ENCODE data around the gene TMEM130.

The TMEM130 gene

GRCh38 chr7:98909487-98909886 is 39.7 kb upstream of the TMEM130 start:
- Histone ChIP-seq H3K27me3 (ENCODE audit: insufficient read depth, low read length, poor library complexity, severe bottlenecking) (no peaks in the 10 kb centered on the region), H3K4me2 (ENCODE audit: low read depth, low read length, poor library complexity, severe bottlenecking) (no peak overlapping the region), H3K36me3 (ENCODE audit: insufficient read depth, low read length) (peaks cover 85% of the 10 kb centered on the region; the same call in 1 of the 2 replicates), H3K79me2 (ENCODE audit: insufficient read depth, low read length) (no peaks in the 10 kb centered on the region), H4K20me1 (ENCODE audit: insufficient read depth, low read length, poor library complexity, severe bottlenecking) (no peaks in the 10 kb centered on the region), H3K9me3 (ENCODE audit: insufficient read depth, low read depth, low read length) (no peaks in the 10 kb centered on the region), H2AFZ (ENCODE audit: low read length) (no peak overlapping the region), H3K9ac (ENCODE audit: low read depth, low read length, poor library complexity, severe bottlenecking) (no peak overlapping the region), H3K4me3 (ENCODE audit: low read length, poor library complexity, severe bottlenecking) (no peak overlapping the region), H3K4me1 (ENCODE audit: insufficient read depth, low read length, poor library complexity, severe bottlenecking) (no peaks in the 10 kb centered on the region), H3K9me2 (replicated peaks; ENCODE audit: low read depth, low read length) (no peaks in the 10 kb centered on the region), H3F3A (ENCODE audit: low read depth) (no peaks in the 10 kb centered on the region)
- TF ChIP-seq EZH2phosphoT487 (IDR thresholded peaks at IDR 0.05; ENCODE audit: borderline replicate concordance) (no peak), CTCF (conservative IDR thresholded peaks at IDR 0.05; ENCODE audit: low read length) (no peak)

- H3K27me3 ChIP-seq (ENCODE audit: insufficient read depth, low read length, poor library complexity, severe bottlenecking), result no peaks in the 10 kb centered on the region
- no peak overlapping the region for H3K4me3 ChIP-seq (ENCODE audit: low read length, poor library complexity, severe bottlenecking)
- no peaks in the 10 kb centered on the region for H3K9me2 ChIP-seq (replicated peaks; ENCODE audit: low read depth, low read length)
- H3K4me1 ChIP-seq (ENCODE audit: insufficient read depth, low read length, poor library complexity, severe bottlenecking), result no peaks in the 10 kb centered on the region
- no peaks in the 10 kb centered on the region for H3K79me2 ChIP-seq (ENCODE audit: insufficient read depth, low read length)
- H2AFZ ChIP-seq (ENCODE audit: low read length), result no peak overlapping the region
- no peaks in the 10 kb centered on the region for H3F3A ChIP-seq (ENCODE audit: low read depth)
- peaks cover 87% of the 10 kb centered on the region; the same call in 1 of the 2 replicates for H3K36me3 ChIP-seq (ENCODE audit: insufficient read depth, low read length)
- H3K9ac ChIP-seq (ENCODE audit: low read depth, low read length, poor library complexity, severe bottlenecking), result no peak overlapping the region
- H3K4me2 ChIP-seq (ENCODE audit: low read depth, low read length, poor library complexity, severe bottlenecking), result no peak overlapping the region
- TF ChIP-seq CTCF (conservative IDR thresholded peaks at IDR 0.05; ENCODE audit: low read length), result no peak
- no peaks in the 10 kb centered on the region for H3K9me3 ChIP-seq (ENCODE audit: insufficient read depth, low read depth, low read length)
- H4K20me1 ChIP-seq (ENCODE audit: insufficient read depth, low read length, poor library complexity, severe bottlenecking), result no peaks in the 10 kb centered on the region
Observed at GRCh38 chr7:98908585-98908984, 38.8 kb upstream of the TMEM130 start.

- H3K9ac ChIP-seq (ENCODE audit: low read depth, low read length, poor library complexity, severe bottlenecking), result no peak overlapping the region
- TF ChIP-seq EZH2phosphoT487 (IDR thresholded peaks at IDR 0.05; ENCODE audit: borderline replicate concordance) (no peak), CTCF (conservative IDR thresholded peaks at IDR 0.05; ENCODE audit: low read length) (no peak)
- H3K4me3 ChIP-seq (ENCODE audit: low read length, poor library complexity, severe bottlenecking), result no peak overlapping the region
- no peaks in the 10 kb centered on the region for H3K79me2 ChIP-seq (ENCODE audit: insufficient read depth, low read length)
- H3F3A ChIP-seq (ENCODE audit: low read depth), result no peaks in the 10 kb centered on the region
- H4K20me1 ChIP-seq (ENCODE audit: insufficient read depth, low read length, poor library complexity, severe bottlenecking), result no peaks in the 10 kb centered on the region
- no peaks in the 10 kb centered on the region for H3K9me2 ChIP-seq (replicated peaks; ENCODE audit: low read depth, low read length)
- no peaks in the 10 kb centered on the region for H3K9me3 ChIP-seq (ENCODE audit: insufficient read depth, low read depth, low read length)
- H3K27me3 ChIP-seq (ENCODE audit: insufficient read depth, low read length, poor library complexity, severe bottlenecking), result no peaks in the 10 kb centered on the region
- no peaks in the 10 kb centered on the region for H3K4me1 ChIP-seq (ENCODE audit: insufficient read depth, low read length, poor library complexity, severe bottlenecking)
- H2AFZ ChIP-seq (ENCODE audit: low read length), result no peak overlapping the region
- H3K4me2 ChIP-seq (ENCODE audit: low read depth, low read length, poor library complexity, severe bottlenecking), result no peak overlapping the region
- H3K36me3 ChIP-seq (ENCODE audit: insufficient read depth, low read length), result peaks cover 87% of the 10 kb centered on the region; the same call in 1 of the 2 replicates
Observed at GRCh38 chr7:98907570-98907969, 37.8 kb upstream of the TMEM130 start.
